T-helper 2 cell treated with Interferon-gamma antibody and Interleukin-4, amounts not matched to agents 100 ng/mL and 5 ng/mL, for 36 hours (primary cell): ENCODE measurements around the gene CFC1. TPM values are rescaled to one million over a fixed set of nuclear protein-coding genes. Genes with fewer than 3 reads are reported as not detected.
"Not testable (repeated sequence)": the region's sequence is repeated elsewhere in the genome, so short reads cannot be mapped to it uniquely, and the experiment has no call there.

Experiments used
- intact Hi-C: fragments of 100-400 bp; cut with micrococcal nuclease; formaldehyde crosslinking; loops from one replicate; pipeline ENCODE4 v1.15.1; 2023
- total RNA-seq: library from RNA; stranded (reverse); gene quantifications from 2 replicates; pipeline ENCODE4 v1.2.3, GENCODE V29; 2022

The CFC1 gene
- not detected in 2 replicates for total RNA-seq

DNA sequence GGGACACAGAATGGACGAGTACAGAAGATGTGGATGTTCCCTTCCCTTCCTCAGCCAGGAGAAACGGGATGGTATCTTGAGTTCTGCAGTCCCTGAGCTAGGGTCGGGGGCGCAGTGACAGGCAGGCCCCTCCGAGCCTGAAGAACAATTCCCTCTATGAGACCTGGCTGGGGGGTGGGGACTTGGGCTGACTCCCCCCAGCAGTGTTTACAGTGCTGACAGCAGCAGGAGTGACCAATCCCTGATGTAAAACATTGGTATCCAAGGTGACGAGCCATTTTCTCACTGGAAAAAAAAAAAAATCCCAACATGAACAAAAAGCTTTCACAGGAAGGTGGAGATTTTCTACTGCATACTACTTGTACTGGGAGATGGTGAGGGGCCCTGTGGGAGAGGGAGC is at the start of gene CFC1:
Gene CFC1, minus strand, starts transcription at position 183 of the 400 bp plus-strand sequence. CDS start 288 bp downstream, outside the sequence.
- intact Hi-C loops = not testable (repeated sequence)

DNA sequence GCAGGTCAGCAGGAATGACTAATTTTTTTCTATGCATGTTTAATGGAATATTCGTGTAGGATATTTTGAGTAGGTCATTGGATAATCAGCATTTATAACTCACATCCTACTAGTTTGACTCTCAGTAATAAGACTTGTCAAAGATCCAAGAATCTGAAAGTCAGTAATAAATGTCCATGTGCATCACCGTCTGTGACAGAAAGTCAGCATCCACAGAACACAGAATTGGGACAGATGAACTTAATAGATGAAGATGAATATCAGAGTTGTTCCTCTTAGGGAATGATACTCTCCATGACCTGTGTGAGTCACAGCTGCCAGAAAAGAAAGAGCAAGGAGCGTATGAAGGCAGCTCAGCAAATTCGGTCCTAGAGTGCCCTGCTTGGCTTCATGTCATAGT is 42.3 kb upstream of the CFC1 start:
- intact Hi-C loops = not testable (repeated sequence)

DNA sequence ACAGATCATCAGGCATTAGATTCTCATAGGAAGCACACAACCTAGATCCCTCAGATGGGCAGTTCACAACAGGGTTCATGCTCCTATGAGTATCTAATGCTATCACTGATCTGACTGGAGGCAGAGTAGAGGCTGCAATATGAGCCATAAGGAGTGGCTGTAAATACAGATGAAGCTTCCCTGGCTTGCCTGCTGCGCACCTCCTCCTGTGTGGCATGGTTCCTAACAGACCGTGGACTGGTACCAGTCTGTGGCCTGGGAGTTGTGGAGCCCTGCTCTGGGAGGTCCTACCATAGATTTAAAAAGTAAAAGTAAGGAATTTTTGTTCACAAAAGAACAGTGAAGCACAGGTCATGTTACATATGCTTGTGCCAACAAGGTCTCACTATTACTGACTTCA is 39.6 kb upstream of the CFC1 start:
- intact Hi-C loops = not testable (repeated sequence)

DNA sequence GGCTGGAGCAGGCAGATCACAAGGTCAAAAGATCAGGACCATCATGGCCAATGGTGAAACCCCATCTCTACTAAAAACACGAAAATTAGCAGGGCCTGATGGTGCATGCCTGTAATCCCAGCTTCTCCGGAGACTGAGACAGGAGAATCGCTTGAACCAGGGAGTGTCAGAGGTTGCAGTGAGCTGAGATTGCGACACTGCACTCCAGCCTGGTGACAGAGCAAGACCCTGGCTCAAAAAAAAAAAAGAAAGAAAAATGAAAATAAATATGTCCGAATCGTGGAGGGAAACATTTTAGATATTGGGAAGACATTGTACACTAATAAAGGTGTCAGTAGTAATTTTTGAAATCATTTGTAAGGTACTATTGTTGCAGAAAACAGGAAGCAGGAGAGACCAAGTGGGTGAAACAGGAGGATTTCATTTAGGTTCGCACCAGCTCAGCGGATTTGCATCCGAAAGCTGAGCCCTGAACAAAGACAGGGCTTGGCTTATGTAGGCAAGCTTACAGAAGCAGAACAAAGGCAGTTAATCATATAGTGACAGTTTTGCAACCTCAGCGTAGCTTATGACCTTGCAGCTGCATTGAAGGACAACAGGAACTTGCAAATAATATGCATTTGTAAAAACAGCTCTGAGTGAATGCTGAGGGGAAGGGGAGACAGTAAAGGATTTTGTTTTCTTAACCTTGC is 29.6 kb upstream of the CFC1 start:
- intact Hi-C loops = not testable (repeated sequence)

DNA sequence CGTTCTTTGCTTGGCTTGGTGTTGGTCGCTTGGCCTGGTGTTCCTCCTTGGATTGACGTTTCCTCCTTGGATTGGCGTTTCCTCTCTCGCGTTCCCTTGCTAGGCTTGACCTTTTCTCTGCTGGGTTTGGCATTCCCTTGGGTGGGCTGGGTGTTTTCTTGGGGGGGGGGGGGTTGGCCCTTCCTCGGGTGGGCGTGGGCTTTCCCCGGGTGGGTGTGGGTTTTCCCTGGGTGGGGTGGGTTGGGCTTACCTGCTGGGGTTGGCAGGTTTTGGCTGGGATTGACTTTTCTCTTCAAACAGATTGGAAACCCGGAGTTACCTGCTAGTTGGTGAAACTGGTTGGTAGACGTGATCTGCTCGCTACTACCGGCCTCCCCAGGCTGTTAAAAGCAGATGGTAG is 11.8 kb upstream of the CFC1 start, which contains the start of gene POTEJ:
Gene POTEJ, plus strand, starts transcription at position 301 of the 400 bp plus-strand sequence. Its CDS starts 93 bp downstream, at position 394.
- intact Hi-C loops = not testable (repeated sequence)

DNA sequence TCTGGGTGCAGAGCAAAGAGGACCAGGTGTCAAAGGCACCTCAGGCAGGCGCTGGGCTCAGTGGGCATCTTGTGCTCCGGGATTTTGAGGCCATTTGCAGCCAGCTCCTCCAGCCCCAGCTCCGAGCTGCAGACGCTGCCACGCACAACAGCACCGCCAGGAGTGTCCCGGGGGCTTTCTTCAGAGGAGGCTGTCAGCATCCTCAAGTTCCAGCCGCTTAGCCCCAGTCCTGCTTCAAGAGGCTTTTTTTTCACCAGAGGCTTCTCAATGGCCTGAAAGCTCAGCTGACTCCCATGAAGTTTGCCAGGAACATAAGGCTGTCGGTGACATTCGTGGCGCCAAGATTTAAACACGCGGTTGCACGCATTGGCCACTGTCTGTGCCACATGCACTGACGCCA is 11.1 kb upstream of the CFC1 start:
- intact Hi-C loops = not testable (repeated sequence)

DNA sequence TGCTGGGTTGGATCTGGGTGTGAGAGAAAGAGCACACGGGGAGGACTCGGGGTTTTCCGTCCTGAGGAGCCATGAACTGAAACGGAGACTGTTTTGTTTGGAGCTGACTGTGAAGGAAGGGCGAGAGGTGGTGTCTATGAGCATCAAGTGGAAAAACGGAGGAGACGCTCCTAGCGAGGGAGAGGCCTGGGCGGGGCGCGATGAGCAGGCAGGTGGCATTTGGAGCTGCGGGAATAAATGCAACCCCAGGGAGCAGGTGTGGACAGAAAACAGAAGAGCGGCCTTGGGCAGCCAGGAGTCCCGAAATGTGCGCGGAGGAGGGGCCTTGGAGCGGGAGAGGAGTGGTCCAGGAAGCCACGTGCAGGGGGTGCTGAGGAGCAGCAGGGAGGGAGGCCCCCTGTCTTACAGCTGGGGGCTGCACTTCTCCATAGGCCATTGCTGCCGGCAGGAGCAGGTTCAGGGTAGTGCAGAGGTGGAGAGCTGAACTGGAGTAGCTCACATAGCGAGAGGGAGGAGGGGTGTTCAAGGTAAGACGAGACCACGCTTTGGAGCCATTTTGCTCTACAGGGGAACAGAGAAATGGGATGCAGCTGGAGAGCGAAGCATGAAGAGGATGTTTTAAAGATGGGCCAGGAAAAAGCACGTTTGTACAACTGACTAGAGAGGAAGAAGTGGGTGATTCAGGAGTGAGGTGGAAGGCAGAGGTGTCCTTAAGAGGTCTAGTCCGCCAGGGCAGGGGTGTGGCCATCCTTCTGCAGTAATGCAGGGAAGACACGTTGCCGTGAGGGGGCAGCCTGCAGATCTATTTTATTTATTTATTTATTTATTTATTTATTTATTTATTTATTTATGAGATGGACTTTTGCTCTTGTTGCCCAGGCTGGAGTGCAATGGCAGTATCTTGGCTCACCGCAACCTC is 9.9 kb upstream of the CFC1 start:
- intact Hi-C loops = not testable (repeated sequence)

DNA sequence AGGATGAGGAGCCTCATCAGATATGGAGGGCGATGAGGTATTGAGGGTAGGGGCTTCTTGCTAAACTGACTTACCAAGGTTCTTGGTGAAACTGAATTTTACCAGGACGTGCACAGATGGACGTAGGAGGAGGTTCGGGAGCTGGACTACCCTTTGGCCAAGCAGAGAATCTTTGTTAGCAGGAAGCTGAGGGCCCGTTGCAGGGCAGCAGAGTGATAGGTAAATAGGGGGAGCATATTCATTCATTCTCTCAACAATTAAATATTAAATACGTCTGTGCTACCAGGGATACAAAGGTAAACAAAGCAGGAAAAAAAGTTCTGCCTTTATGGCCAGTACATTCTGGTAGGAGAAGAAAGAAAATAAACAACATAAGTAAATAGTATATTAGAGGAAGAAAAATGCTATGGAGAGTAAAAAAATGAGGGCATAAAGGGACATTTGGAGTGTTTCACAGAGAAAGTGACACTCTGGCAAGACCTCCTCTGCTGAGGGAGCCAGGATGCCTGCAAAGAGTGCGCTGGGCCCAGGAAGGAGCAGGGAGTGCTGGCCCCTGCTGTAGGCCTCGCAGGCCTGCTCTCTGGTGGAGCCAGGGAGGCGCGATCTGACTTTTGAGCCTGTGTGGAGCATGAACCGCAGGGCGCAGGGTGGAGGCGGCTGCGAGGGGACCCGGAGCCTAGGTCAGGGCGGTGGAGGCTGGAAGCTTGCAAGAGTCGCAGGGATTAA is 9.1 kb upstream of the CFC1 start:
- intact Hi-C loops = not testable (repeated sequence)

DNA sequence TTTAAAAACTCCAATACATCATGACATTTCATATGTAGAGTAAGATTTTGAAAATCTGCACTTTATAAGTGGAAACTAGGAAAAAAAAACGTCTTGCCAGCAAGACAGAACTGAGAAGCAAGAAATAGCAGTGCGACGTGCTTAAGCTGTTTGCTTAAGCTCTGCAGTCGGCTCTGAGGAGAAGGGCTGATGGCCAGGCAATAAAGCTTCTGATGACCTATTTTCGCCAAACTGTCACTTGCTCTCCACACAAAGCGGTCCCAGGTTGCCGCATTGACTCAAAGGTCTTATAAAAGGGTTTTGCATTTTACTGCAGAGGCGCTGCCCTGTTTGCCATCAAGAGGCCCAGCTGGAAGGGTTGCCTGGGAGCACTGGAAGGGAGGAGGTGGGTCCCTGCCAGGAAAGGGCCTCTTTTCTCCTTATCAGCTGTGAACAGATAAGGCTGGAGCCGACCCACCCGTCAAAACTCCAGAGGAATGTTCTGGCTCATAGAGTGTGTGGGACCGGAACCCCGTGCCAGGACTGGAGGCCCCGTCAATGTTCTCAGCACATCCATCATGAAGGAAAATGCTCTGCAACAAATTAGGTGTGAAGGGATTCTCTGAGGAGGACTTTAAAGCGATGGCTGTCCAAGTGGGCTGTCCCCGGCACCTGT is 2.4 kb upstream of the CFC1 start:
- intact Hi-C loops = not testable (repeated sequence)

DNA sequence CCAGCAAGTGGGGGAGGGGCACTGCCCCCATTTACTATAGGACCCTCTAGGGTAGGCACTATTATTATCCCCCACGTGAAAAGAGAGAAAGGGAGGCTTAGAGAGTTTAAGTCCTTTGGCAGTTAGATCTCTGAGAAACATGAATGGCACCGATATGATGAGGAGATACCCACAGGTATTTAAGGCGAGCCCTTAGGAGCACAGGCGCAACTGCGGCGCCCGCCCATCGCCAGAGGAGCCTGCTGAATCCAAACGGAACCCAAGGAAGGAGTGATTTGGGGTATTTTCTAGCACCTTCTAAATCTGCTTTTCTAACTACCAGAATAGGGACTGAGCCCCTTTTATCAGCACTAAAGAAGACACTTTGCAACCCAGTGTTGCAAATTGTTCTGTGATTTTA is 551 bp upstream of the CFC1 start:
- intact Hi-C loops = not testable (repeated sequence)

DNA sequence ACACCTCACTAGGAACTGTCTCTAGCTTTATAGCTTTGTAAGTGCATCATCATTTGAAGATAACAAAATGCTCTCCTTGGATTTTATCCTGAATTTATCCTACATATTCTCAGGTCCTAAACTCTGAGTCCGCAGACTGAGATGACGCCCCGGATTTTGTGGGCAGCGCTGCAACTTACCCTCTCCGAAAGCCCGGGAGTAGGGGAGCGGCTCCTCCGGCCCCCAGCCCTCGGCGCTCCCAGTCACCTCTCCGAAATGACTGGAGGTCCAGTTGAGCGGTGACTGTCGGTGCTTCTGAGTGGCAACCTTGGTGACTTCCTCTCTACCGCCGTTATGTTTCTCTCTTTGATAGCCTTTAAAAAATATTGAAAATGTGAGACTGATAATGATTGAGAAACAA is 912 bp downstream of the CFC1 start:
- intact Hi-C loops = not testable (repeated sequence)

DNA sequence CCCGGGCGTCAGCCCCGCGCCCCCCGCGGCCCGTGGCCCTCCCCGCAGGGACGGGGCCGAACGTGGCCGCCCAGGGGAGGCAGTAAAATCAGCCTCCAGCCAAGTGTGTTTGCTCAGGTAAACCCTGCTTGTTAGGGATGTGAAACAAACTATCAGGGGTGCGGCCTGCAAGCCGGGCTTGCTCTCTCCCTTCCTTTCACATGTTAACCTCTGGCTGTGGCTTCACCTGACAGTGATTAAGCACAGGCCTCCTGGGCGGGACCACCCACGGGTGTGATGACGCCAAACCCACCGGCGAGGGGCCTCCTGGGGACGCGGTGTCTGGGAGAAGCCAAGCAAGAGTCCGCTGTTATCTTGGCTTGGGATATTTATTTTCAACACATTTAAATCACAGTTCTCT is 1.4 kb downstream of the CFC1 start:
- intact Hi-C loops = not testable (repeated sequence)

DNA sequence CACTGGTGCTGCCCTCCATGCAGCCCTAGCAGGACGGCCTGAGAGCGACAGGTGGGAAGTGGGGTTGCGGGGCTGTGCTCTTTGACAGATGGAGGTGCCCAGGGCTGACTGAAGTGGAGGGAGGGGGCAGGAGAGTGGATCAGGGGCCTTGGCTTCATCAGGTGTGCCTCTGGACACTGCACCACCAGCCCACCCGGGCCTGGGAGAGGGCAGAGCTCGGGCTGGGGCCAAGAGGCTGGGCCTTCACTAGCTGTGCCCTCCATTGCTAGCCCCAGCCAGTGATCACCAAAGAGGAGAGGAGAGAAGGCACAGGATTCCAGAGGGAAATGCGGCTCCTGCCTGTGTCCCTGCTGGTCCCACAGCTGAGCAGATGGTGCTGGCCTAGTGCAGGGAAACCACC is 2.6 kb downstream of the CFC1 start:
- intact Hi-C loops = not testable (repeated sequence)

DNA sequence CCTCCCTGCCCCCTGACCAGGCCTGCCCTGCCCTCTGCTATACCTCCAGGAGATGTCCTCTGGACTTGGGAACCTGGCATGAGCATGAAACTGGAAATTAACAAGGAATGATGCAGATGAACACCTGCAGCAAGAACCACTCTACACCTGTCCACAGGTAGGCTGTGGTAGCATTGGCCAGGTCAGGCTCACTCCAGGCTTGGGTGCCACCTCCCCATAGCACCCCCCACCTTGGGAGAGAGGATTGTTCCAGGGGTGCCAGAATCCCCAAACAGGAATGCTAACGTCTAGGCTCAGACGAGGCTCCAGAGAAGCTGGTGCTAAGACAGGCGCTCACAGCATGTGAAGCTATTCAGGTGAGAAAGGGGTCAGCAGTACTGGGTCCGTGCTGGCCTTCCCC is 5.4 kb downstream of the CFC1 start:
- intact Hi-C loops = not testable (repeated sequence)

DNA sequence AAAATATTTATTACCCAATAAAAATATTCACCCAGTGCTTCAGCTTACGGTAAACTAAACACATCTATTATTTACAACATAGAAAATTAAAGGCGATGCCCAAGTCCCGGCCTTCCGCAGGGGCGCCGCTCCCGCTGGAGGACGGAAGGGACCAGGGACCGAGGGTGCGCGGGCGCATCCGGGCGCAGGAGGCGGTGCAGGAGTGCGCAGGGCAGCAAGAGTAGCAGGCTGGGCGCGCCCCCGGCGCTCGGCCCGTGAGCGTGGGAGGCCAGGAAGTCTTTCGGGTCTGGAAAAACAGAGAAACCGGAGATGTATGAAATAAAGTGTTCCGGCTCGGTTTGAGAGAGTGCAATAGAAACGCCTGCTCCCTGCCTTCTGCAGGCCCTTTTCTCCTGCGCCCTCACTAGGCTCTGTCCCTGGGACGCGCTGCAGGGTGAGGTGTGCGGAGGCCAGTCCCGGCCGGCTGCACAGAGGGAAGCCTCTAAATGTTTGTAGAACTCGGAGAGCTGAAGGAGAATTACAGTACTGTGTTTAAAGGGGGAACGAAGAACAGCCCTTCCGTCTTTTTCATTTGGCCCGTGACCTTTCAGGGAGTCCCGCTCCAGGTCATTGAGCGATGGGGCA is 6.5 kb downstream of the CFC1 start:
- intact Hi-C loops = not testable (repeated sequence)

DNA sequence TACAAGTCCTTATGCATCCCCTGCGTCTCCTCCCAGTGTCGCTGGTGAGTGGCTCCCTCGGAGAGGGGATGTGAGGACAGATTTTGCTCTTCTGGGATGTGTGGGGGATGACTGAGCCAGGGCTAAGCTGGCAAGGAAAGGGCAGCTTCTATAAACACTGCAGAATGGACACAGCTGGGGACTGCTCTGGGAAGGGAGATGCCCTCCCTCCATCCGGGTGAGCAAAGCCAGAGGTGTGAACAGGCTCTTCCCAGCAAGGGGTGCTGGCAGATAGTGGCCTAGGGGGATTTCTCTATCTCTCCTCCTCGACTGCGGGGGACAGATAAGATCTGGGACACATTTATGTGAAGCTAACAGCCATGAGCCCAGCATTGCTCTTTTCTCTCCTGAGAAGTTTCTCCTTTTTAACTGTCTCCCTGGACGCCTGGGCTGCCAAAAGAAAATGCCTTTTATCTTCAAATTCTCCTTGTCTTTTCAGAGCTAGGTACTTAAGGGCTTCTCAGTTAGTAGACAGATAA is 8.5 kb downstream of the CFC1 start:
- intact Hi-C loops = not testable (repeated sequence)

DNA sequence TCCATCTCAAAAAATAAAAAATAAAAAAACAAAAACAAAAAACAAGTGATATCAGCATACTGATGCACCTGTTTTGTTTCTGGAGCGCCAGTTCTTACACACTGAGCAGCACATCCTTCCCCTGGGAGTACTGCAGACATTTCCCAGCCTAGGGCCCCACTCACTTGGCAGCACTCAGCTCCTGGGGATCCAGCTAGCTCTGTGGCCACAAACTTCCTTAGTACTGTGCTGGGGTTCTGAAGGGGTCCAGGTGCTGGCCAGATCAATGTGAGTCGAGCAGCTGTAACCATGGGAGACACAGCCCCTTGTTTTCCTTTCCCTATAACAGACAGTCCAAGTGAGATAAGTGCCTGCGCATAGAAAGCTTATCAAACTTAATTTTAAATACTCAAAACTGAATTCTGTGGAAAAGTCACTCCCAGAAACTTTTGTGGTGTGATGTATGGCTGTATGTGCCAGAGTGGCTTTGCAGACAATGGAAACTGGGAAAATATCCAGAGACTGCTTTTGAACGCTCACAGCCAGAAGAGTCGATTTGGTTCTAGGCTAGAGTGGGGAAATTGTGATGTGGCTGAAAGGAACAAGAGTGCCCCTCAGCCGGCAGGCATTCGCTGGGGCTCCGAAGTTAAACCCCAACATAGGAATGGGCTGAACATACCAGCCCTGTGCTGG is 9.1 kb downstream of the CFC1 start:
- intact Hi-C loops = not testable (repeated sequence)

DNA sequence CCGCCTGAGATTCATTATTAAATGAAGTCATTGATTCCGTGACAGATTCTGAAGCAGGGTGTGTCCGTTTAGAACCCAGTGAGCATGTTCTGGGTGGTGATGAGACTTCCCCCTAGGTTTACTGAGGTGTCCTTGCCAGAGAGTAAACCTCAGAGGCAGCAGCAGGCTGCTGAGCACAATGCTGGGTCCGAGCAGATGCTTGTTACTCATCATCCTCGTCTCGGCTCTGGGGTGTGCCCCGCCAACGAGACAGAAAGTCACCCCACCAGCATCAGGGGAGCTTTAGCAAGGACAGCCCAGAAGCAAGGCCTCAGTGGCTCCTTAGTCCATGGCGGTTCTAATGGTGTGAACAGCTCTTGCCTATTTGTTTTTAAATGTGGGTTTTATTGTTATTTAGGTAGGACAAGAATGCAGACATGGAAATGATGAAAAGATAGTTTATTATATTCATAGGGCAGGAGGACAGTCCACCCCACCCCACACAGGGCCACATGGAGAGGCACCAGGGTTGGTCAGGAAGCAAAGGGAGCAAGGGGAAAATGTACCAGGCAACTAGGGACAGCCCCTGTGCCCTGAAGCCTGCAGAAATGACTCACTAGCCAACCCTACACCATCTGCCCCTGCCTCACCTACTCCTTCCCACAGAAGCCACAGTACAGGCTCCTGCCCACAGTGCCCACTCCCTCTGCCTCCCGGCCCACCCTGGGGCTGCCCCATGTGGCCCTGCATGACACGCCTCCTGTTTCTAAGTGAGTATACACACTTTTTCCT is 10.5 kb downstream of the CFC1 start:
- intact Hi-C loops = not testable (repeated sequence)

DNA sequence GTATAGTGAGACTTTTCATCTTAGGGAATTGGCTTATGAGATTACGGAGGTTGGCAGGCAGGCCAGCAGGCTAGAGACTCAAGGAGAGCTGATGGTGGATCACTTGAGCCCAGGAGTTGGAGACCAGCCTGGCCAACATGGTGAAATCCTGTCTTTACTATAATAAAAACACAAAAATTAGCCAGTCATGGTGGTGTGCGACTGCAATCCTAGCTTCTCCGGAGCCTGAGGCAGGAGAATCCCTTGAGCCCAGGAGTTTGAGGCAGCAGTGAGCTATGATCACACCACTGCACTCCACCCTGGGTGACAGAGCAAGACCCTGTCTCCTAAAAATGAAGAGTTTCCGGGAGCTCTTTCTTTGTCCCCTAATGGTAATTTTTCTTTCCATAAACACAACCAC is 14.6 kb downstream of the CFC1 start:
- intact Hi-C loops = not testable (repeated sequence)
